ENCODE data around the gene FANCD2OS. TPM values are rescaled to one million over a fixed set of nuclear protein-coding genes. Genes with fewer than 3 reads are reported as not detected.
"Not testable (repeated sequence)": the region's sequence is repeated elsewhere in the genome, so short reads cannot be mapped to it uniquely, and the experiment has no call there.

Gene FANCD2OS
- total and polyA plus RNA-seq, 9 donors = 0.16 to 1.1 TPM; not detected in 7

- Histone ChIP-seq H3K27me3 (ENCODE audit: control insufficient read depth, insufficient read depth, low read length) (no peaks in the 10 kb centered on the region), H3K4me3 (ENCODE audit: low read length) (no peak overlapping the region), H3K36me3 (ENCODE audit: control insufficient read depth, insufficient read depth, low read length) (no peaks in the 10 kb centered on the region), H3K4me1 (ENCODE audit: control insufficient read depth, insufficient read depth, low read length) (no peaks in the 10 kb centered on the region), H3K9me3 (replicated peaks; ENCODE audit: control insufficient read depth, low read depth, low read length) (no peaks in the 10 kb centered on the region), H3K27ac (ENCODE audit: low read length) (no peak overlapping the region)
- 60% methylated on average over 1 of the region's 2 CpGs for WGBS (ENCODE audit: insufficient coverage)
- no peak for DNase-seq
These were observed 1.1 kb downstream of the FANCD2OS start for GRCh38 chr3:10106919-10107318.

- Histone ChIP-seq H3K4me3 (ENCODE audit: low read length) (no peak overlapping the region), H3K9me3 (replicated peaks; ENCODE audit: control insufficient read depth, low read depth, low read length) (no peaks in the 10 kb centered on the region), H3K27me3 (ENCODE audit: control insufficient read depth, insufficient read depth, low read length) (no peaks in the 10 kb centered on the region), H3K4me1 (ENCODE audit: control insufficient read depth, insufficient read depth, low read length) (no peaks in the 10 kb centered on the region), H3K27ac (ENCODE audit: low read length) (no peak overlapping the region), H3K36me3 (ENCODE audit: control insufficient read depth, insufficient read depth, low read length) (peaks cover 3% of the 10 kb centered on the region)
- DNase-seq = no peak
- 100% methylated on average over 1 of the region's 5 CpGs for WGBS (ENCODE audit: insufficient coverage)
These were observed 9.0 kb downstream of the FANCD2OS start for GRCh38 chr3:10099041-10099440.

- WGBS (ENCODE audit: insufficient coverage) = no CpG with 5 or more reads among the region's 3 CpGs
- no peak for DNase-seq
These were observed 14.4 kb downstream of the FANCD2OS start for GRCh38 chr3:10093678-10094077.

GRCh38 chr3:10091387-10091786 lies 16.7 kb downstream of the FANCD2OS start:
- WGBS (ENCODE audit: insufficient coverage) = no CpG with 5 or more reads among the region's 2 CpGs

More at GRCh38 chr3:10093678-10094077, 14.4 kb downstream of the FANCD2OS start:
- Histone ChIP-seq H3K4me3 (ENCODE audit: low read length) (no peak overlapping the region), H3K27me3 (ENCODE audit: control insufficient read depth, insufficient read depth, low read length) (no peaks in the 10 kb centered on the region), H3K27ac (ENCODE audit: low read length) (no peak overlapping the region), H3K9me3 (replicated peaks; ENCODE audit: control insufficient read depth, low read depth, low read length) (no peaks in the 10 kb centered on the region), H3K4me1 (ENCODE audit: control insufficient read depth, insufficient read depth, low read length) (no peaks in the 10 kb centered on the region), H3K36me3 (ENCODE audit: control insufficient read depth, insufficient read depth, low read length) (peaks cover 10% of the 10 kb centered on the region)

GRCh38 chr3:10090774-10091173 lies 17.3 kb downstream of the FANCD2OS start:
- H3K27ac ChIP-seq (ENCODE audit: low read length); DNase-seq; H3K4me3 ChIP-seq (ENCODE audit: low read length); H3K4me1 ChIP-seq (ENCODE audit: control insufficient read depth, insufficient read depth, low read length); H3K27me3 ChIP-seq (ENCODE audit: control insufficient read depth, insufficient read depth, low read length); H3K9me3 ChIP-seq (replicated peaks; ENCODE audit: control insufficient read depth, low read depth, low read length): not testable (repeated sequence)
- WGBS (ENCODE audit: insufficient coverage) = no CpG with 5 or more reads among the region's 1 CpG
- peaks cover 20% of the 10 kb centered on the region for H3K36me3 ChIP-seq (ENCODE audit: control insufficient read depth, insufficient read depth, low read length)

More at GRCh38 chr3:10091387-10091786, 16.7 kb downstream of the FANCD2OS start:
- H3K4me3 ChIP-seq (ENCODE audit: low read length); H3K27ac ChIP-seq (ENCODE audit: low read length); DNase-seq; H3K27me3 ChIP-seq (ENCODE audit: control insufficient read depth, insufficient read depth, low read length); H3K9me3 ChIP-seq (replicated peaks; ENCODE audit: control insufficient read depth, low read depth, low read length); H3K4me1 ChIP-seq (ENCODE audit: control insufficient read depth, insufficient read depth, low read length): not testable (repeated sequence)
- H3K36me3 ChIP-seq (ENCODE audit: control insufficient read depth, insufficient read depth, low read length) = peaks cover 16% of the 10 kb centered on the region

GRCh38 chr3:10090179-10090578 lies 17.9 kb downstream of the FANCD2OS start:
- 100% methylated on average over 4 of the region's 6 CpGs for WGBS (ENCODE audit: insufficient coverage)
- no peaks in the 10 kb centered on the region for H3K27me3 ChIP-seq (ENCODE audit: control insufficient read depth, insufficient read depth, low read length)
- peaks cover 20% of the 10 kb centered on the region for H3K36me3 ChIP-seq (ENCODE audit: control insufficient read depth, insufficient read depth, low read length)
- no peak overlapping the region for H3K4me3 ChIP-seq (ENCODE audit: low read length)
- DNase-seq = no peak
- H3K9me3 ChIP-seq (replicated peaks; ENCODE audit: control insufficient read depth, low read depth, low read length) = no peaks in the 10 kb centered on the region
- no peaks in the 10 kb centered on the region for H3K4me1 ChIP-seq (ENCODE audit: control insufficient read depth, insufficient read depth, low read length)
- H3K27ac ChIP-seq (ENCODE audit: low read length) = no peak overlapping the region

GRCh38 chr3:10088256-10088655 lies 19.8 kb downstream of the FANCD2OS start:
- Histone ChIP-seq H3K36me3 (ENCODE audit: control insufficient read depth, insufficient read depth, low read length) (peaks cover 16% of the 10 kb centered on the region), H3K27ac (ENCODE audit: low read length) (no peak overlapping the region), H3K4me3 (ENCODE audit: low read length) (no peak overlapping the region), H3K4me1 (ENCODE audit: control insufficient read depth, insufficient read depth, low read length) (no peaks in the 10 kb centered on the region), H3K27me3 (ENCODE audit: control insufficient read depth, insufficient read depth, low read length) (no peaks in the 10 kb centered on the region), H3K9me3 (replicated peaks; ENCODE audit: control insufficient read depth, low read depth, low read length) (no peaks in the 10 kb centered on the region)
- no peak for DNase-seq
- no CpG with 5 or more reads among the region's 4 CpGs for WGBS (ENCODE audit: insufficient coverage)

- H3K9me3 ChIP-seq (replicated peaks; ENCODE audit: control insufficient read depth, low read depth, low read length) = no peaks in the 10 kb centered on the region
- no peaks in the 10 kb centered on the region for H3K4me1 ChIP-seq (ENCODE audit: control insufficient read depth, insufficient read depth, low read length)
- H3K36me3 ChIP-seq (ENCODE audit: control insufficient read depth, insufficient read depth, low read length) = peaks cover 14% of the 10 kb centered on the region
- DNase-seq = no peak
- WGBS (ENCODE audit: insufficient coverage) = no CpG with 5 or more reads among the region's 1 CpG
- no peak overlapping the region for H3K27ac ChIP-seq (ENCODE audit: low read length)
- no peak overlapping the region for H3K4me3 ChIP-seq (ENCODE audit: low read length)
- no peaks in the 10 kb centered on the region for H3K27me3 ChIP-seq (ENCODE audit: control insufficient read depth, insufficient read depth, low read length)
These were observed 22.3 kb downstream of the FANCD2OS start for GRCh38 chr3:10085738-10086137.

- DNase-seq = no peak
- Histone ChIP-seq H3K36me3 (ENCODE audit: control insufficient read depth, insufficient read depth, low read length) (peaks cover 13% of the 10 kb centered on the region), H3K9me3 (replicated peaks; ENCODE audit: control insufficient read depth, low read depth, low read length) (no peaks in the 10 kb centered on the region), H3K4me3 (ENCODE audit: low read length) (no peak overlapping the region), H3K4me1 (ENCODE audit: control insufficient read depth, insufficient read depth, low read length) (no peaks in the 10 kb centered on the region), H3K27me3 (ENCODE audit: control insufficient read depth, insufficient read depth, low read length) (no peaks in the 10 kb centered on the region), H3K27ac (ENCODE audit: low read length) (no peak overlapping the region)
- WGBS (ENCODE audit: insufficient coverage) = 93% methylated on average over 3 of the region's 4 CpGs
These were observed 26.2 kb downstream of the FANCD2OS start for GRCh38 chr3:10081871-10082270.

GRCh38 chr3:10074666-10075065 lies 33.4 kb downstream of the FANCD2OS start:
- no peak for DNase-seq
- H3K9me3 ChIP-seq (replicated peaks; ENCODE audit: control insufficient read depth, low read depth, low read length) = no peaks in the 10 kb centered on the region
- no peaks in the 10 kb centered on the region for H3K4me1 ChIP-seq (ENCODE audit: control insufficient read depth, insufficient read depth, low read length)
- H3K4me3 ChIP-seq (ENCODE audit: low read length) = no peak overlapping the region
- peaks cover 7% of the 10 kb centered on the region for H3K36me3 ChIP-seq (ENCODE audit: control insufficient read depth, insufficient read depth, low read length)
- no peak overlapping the region for H3K27ac ChIP-seq (ENCODE audit: low read length)
- no peaks in the 10 kb centered on the region for H3K27me3 ChIP-seq (ENCODE audit: control insufficient read depth, insufficient read depth, low read length)

- H3K27ac ChIP-seq (ENCODE audit: low read length); H3K27me3 ChIP-seq (ENCODE audit: control insufficient read depth, insufficient read depth, low read length); DNase-seq; H3K4me1 ChIP-seq (ENCODE audit: control insufficient read depth, insufficient read depth, low read length); H3K36me3 ChIP-seq (ENCODE audit: control insufficient read depth, insufficient read depth, low read length); H3K4me3 ChIP-seq (ENCODE audit: low read length); H3K9me3 ChIP-seq (replicated peaks; ENCODE audit: control insufficient read depth, low read depth, low read length): not testable (repeated sequence)
- 94% methylated on average over 7 of the region's 33 CpGs for WGBS (ENCODE audit: insufficient coverage)
These were observed 38.0 kb downstream of the FANCD2OS start for GRCh38 chr3:10070077-10070476.

Data from muscle of leg (tissue), 11 donors.